Measurements from ENCODE around the gene RB1.

DNA sequence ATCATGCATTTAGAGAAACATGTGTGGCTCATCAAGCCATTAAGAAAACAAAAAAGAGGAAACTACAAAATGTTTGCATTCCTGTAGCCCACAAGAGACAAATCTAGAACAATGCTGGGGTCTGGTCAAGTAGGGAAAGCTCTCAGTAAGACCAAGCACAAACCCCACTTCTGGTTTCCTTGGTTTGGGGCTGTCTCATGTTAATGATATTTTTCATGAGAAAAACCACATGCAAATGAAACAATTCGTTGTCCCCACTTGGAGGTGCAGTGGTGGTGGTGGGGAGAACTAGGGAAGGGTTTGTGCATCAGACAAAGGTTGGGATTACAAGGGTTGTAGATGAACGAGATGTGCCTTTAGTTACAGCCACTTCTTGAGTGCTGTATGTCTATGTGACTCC, 7.0 kb upstream of the RB1 start:
- no peak for TF ChIP-seq EZH2 (IDR thresholded peaks at IDR 0.05; ENCODE audit: borderline replicate concordance, low read depth, low read length, severe bottlenecking)
- TF ChIP-seq, protein P1, sequence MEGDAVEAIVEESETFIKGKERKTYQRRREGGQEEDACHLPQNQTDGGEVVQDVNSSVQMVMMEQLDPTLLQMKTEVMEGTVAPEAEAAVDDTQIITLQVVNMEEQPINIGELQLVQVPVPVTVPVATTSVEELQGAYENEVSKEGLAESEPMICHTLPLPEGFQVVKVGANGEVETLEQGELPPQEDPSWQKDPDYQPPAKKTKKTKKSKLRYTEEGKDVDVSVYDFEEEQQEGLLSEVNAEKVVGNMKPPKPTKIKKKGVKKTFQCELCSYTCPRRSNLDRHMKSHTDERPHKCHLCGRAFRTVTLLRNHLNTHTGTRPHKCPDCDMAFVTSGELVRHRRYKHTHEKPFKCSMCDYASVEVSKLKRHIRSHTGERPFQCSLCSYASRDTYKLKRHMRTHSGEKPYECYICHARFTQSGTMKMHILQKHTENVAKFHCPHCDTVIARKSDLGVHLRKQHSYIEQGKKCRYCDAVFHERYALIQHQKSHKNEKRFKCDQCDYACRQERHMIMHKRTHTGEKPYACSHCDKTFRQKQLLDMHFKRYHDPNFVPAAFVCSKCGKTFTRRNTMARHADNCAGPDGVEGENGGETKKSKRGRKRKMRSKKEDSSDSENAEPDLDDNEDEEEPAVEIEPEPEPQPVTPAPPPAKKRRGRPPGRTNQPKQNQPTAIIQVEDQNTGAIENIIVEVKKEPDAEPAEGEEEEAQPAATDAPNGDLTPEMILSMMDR (IDR thresholded peaks at IDR 0.05; ENCODE audit: borderline replicate concordance, extremely low read depth, low read length, poor library complexity, severe bottlenecking), result no peak
